H9 (cell line): ENCODE results near the gene TCEAL9. TPM values are rescaled to one million over a fixed set of nuclear protein-coding genes. Genes with fewer than 3 reads are reported as not detected.

Source experiments
- DNase-seq: peaks from one replicate; pipeline ENCODE4 v3.0.0-alpha.2; 2017
- H2AFZ ChIP-seq: one replicate; pipeline ENCODE4 v1.6.1; 2013; ENCODE audit warnings: mild to moderate bottlenecking, low read length, control low read depth, moderate library complexity
- H2AK5ac ChIP-seq: 2 replicates; pipeline ENCODE4 v1.6.1; 2013; ENCODE audit warnings: low read length, control low read depth, mixed read lengths; ENCODE audit not compliant: insufficient read length
- H2BK120ac ChIP-seq: one replicate; pipeline ENCODE4 v1.6.1; 2013; ENCODE audit warnings: low read depth, mild to moderate bottlenecking, low read length, control low read depth, inconsistent platforms; ENCODE audit not compliant: poor library complexity, severe bottlenecking
- H2BK12ac ChIP-seq: 2 replicates; pipeline ENCODE4 v1.6.1; 2013; ENCODE audit warnings: low read length, control low read depth, mixed read lengths, low read depth; ENCODE audit not compliant: insufficient read length
- H2BK15ac ChIP-seq: 2 replicates; pipeline ENCODE4 v1.6.1; 2013; ENCODE audit warnings: low read depth, low read length, control low read depth
- H2BK20ac ChIP-seq: one replicate; pipeline ENCODE4 v1.6.1; 2013; ENCODE audit warnings: low read depth, mild to moderate bottlenecking, low read length, control low read depth, inconsistent platforms; ENCODE audit not compliant: poor library complexity, severe bottlenecking
- H2BK5ac ChIP-seq: 2 replicates; pipeline ENCODE4 v1.6.1; 2013; ENCODE audit warnings: low read length, control low read depth, mixed read lengths; ENCODE audit not compliant: insufficient read length
- H3K14ac ChIP-seq: 2 replicates; pipeline ENCODE4 v1.6.1; 2013; ENCODE audit warnings: low read length, control low read depth; ENCODE audit not compliant: insufficient read depth
- H3K18ac ChIP-seq: 2 replicates; pipeline ENCODE4 v1.6.1; 2013; ENCODE audit warnings: low read depth, mild to moderate bottlenecking, mixed read lengths, low read length, control low read depth; ENCODE audit not compliant: insufficient read length
- H3K23ac ChIP-seq: 2 replicates; pipeline ENCODE4 v1.6.1; 2013; ENCODE audit warnings: low read length, control low read depth, mixed read lengths, low read depth; ENCODE audit not compliant: insufficient read length
- H3K23me2 ChIP-seq: 2 replicates; pipeline ENCODE4 v1.6.1; 2013; ENCODE audit warnings: low read depth, mild to moderate bottlenecking, mixed read lengths, low read length, control low read depth; ENCODE audit not compliant: insufficient read length, poor library complexity, severe bottlenecking
- H3K27ac ChIP-seq: 2 replicates; pipeline ENCODE4 v1.5.1; 2013; ENCODE audit warnings: low read length, control low read depth, mixed read lengths, low read depth; ENCODE audit not compliant: insufficient read length
- H3K27me3 ChIP-seq: 2 replicates; pipeline ENCODE4 v1.6.1; 2013; ENCODE audit warnings: low read length, control low read depth, inconsistent platforms; ENCODE audit not compliant: insufficient read depth
- H3K4ac ChIP-seq: 2 replicates; pipeline ENCODE4 v1.6.1; 2013; ENCODE audit warnings: low read depth, mild to moderate bottlenecking, control low read depth, inconsistent platforms, low read length, moderate library complexity
- H3K4me1 ChIP-seq: 2 replicates; pipeline ENCODE4 v1.6.1; 2013; ENCODE audit warnings: low read length, control low read depth, inconsistent platforms; ENCODE audit not compliant: insufficient read depth
- H3K4me2 ChIP-seq: 2 replicates; pipeline ENCODE4 v1.6.1; 2013; ENCODE audit warnings: low read length, control low read depth, mixed read lengths; ENCODE audit not compliant: insufficient read length, insufficient read depth
- H3K56ac ChIP-seq: 2 replicates; pipeline ENCODE4 v1.6.1; 2013; ENCODE audit warnings: low read depth, mild to moderate bottlenecking, mixed read lengths, low read length, control low read depth; ENCODE audit not compliant: insufficient read length
- H3K79me1 ChIP-seq: 2 replicates; pipeline ENCODE4 v1.6.1; 2013; ENCODE audit warnings: low read depth, mild to moderate bottlenecking, moderate library complexity, low read length, control low read depth, inconsistent platforms; ENCODE audit not compliant: insufficient read depth, poor library complexity, severe bottlenecking
- H3K79me2 ChIP-seq: 2 replicates; pipeline ENCODE4 v1.6.1; 2013; ENCODE audit warnings: low read length, control low read depth, inconsistent platforms; ENCODE audit not compliant: insufficient read depth
- H3K9ac ChIP-seq: 2 replicates; pipeline ENCODE4 v1.6.1; 2013; ENCODE audit warnings: low read length, control low read depth, mixed read lengths; ENCODE audit not compliant: insufficient read length; ENCODE audit errors: extremely low read depth
- H3K9me3 ChIP-seq: one replicate; pipeline ENCODE4 v1.6.1; 2013; ENCODE audit warnings: low read depth, low read length, inconsistent platforms; ENCODE audit not compliant: control insufficient read depth
- H3T11ph ChIP-seq: one replicate; pipeline ENCODE4 v1.6.1; 2013; ENCODE audit warnings: mild to moderate bottlenecking, low read length, control low read depth, inconsistent platforms
- H4K20me1 ChIP-seq: one replicate; pipeline ENCODE4 v1.6.1; 2013; ENCODE audit not compliant: control insufficient read depth, insufficient read length, insufficient read depth
- H4K5ac ChIP-seq: 2 replicates; pipeline ENCODE4 v1.6.1; 2013; ENCODE audit warnings: low read depth, mild to moderate bottlenecking, mixed read lengths, low read length, control low read depth; ENCODE audit not compliant: insufficient read length
- H4K8ac ChIP-seq: replicated peaks from 2 replicates; pipeline ENCODE4 v1.6.1; 2013; ENCODE audit warnings: low read length, control low read depth, mixed read lengths, low read depth; ENCODE audit not compliant: insufficient read length
- H4K91ac ChIP-seq: 2 replicates; pipeline ENCODE4 v1.6.1; 2013; ENCODE audit warnings: low read depth, mild to moderate bottlenecking, moderate library complexity, mixed read lengths, low read length, control low read depth; ENCODE audit not compliant: insufficient read length
- H3K27ac Mint-ChIP-seq, 3 experiments: 2 replicates in 2 of 3; 3 replicates in 1 of 3; pipeline ENCODE4 v1.8.0; 2020 to 2021; ENCODE audit warnings: mixed read lengths in 3 of 3, mild to moderate bottlenecking in 1 of 3, moderate library complexity in 1 of 3
- H3K27me3 Mint-ChIP-seq: 2 replicates; pipeline ENCODE4 v1.8.0; 2021; ENCODE audit warnings: low read depth, mild to moderate bottlenecking, moderate library complexity, mixed read lengths
- H3K36me3 Mint-ChIP-seq, 3 experiments: 2 replicates in 2 of 3; 3 replicates in 1 of 3; pipeline ENCODE4 v1.8.0; 2020 to 2021; ENCODE audit warnings: low read depth in 3 of 3, mixed read lengths in 3 of 3; ENCODE audit not compliant: insufficient read depth in 1 of 3
- H3K4me1 Mint-ChIP-seq, 2 experiments: 2 replicates each; pipeline ENCODE4 v1.8.0; 2020; ENCODE audit warnings: mixed read lengths in 2 of 2
- H3K4me3 Mint-ChIP-seq, 2 experiments: 2 replicates in 1 of 2; 3 replicates in 1 of 2; pipeline ENCODE4 v1.8.0; 2020 to 2021; ENCODE audit warnings: mild to moderate bottlenecking in 2 of 2, mixed read lengths in 2 of 2, moderate library complexity in 1 of 2
- H3K9me3 Mint-ChIP-seq, 2 experiments: 2 replicates in 1 of 2; 3 replicates in 1 of 2; pipeline ENCODE4 v1.8.0; 2020; ENCODE audit warnings: mild to moderate bottlenecking in 2 of 2, mixed read lengths in 2 of 2, moderate library complexity in 1 of 2
- WGBS: extraction: QIAGEN DNeasy Blood & Tissue Kit; methylation state at CpG from one replicate; pipeline ENCODE4 v1.1.7; 2013; ENCODE audit warnings: missing lambda C conversion rate, low lambda C conversion rate, mixed read lengths; ENCODE audit not compliant: insufficient read length; ENCODE audit errors: extremely low coverage; 5-methylcytosine and 5-hydroxymethylcytosine counted together
- total RNA-seq: library from RNA; stranded (reverse); gene quantifications from 2 replicates; pipeline ENCODE4 v1.2.1, GENCODE V29; 2021
- TF ChIP-seq, protein P1 (sequence below): fragments of 200-600 bp; sonication (generic); conservative IDR thresholded peaks from 3 replicates; pipeline ENCODE4 v1.8.0; 2021; ENCODE audit warnings: antibody characterized with exemption, mild to moderate bottlenecking

The TCEAL9 gene
- total RNA-seq, 1 experiment from 2014 or later: 30.5 TPM

DNA sequence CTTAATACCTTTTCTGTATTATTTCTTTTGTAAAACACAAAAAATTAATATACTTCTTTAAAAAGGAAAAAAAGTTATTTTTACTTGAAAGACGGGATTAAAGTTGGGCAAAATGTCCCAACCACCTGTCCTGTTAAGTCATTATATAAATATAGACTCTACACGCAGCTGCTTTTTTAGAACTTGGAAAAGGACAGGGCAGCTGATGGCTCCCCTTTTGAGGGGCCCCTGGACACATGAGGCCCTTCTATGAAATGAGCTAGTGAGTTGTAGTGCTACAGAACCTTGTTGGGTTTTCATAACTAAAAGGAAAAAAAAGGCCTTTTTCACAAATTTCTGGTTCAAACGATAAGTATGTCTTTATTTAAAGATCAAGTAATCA is 44.9 kb upstream of the TCEAL9 start:
- H3K56ac ChIP-seq: no peak overlapping the region
- no peak overlapping the region for H3K4ac ChIP-seq
- peak overlapping the region; percentile 59 for H3K4me2 ChIP-seq
- no peak overlapping the region for H3K9ac ChIP-seq
- Mint-ChIP-seq H3K4me3 (peak overlapping the region in 1 of 2 experiments; percentile 85; a peak in 3 of 5 replicates), H3K36me3 (peaks cover 5 to 12% (median 10%) of the 10 kb centered on the region in 3 experiments; a peak in 6 of 7 replicates), H3K27ac (0 out of 7 replicates have a peak overlapping the region, but pooled peaks of 1 of the 3 experiments have one; percentile 74), H3K9me3 (peaks cover 0 to 38% of the 10 kb centered on the region in 2 experiments; a peak in 3 of 5 replicates), H3K4me1 (peaks cover 2 to 5% of the 10 kb centered on the region in 2 experiments; a peak in 2 of 4 replicates), H3K27me3 (no peaks in the 10 kb centered on the region)
- H3K79me1 ChIP-seq: no peaks in the 10 kb centered on the region
- no peak overlapping the region for H4K5ac ChIP-seq
- H2BK15ac ChIP-seq: no peak overlapping the region
- H3K79me2 ChIP-seq: no peaks in the 10 kb centered on the region
- no peak overlapping the region for H3K23ac ChIP-seq
- no peak overlapping the region for H4K8ac ChIP-seq
- peaks cover 3% of the 10 kb centered on the region for H4K20me1 ChIP-seq
- H3K14ac ChIP-seq: no peak overlapping the region
- WGBS: no CpG with 5 or more reads among the region's 3 CpGs
- no peak overlapping the region for H3T11ph ChIP-seq
- H3K4me1 ChIP-seq: no peaks in the 10 kb centered on the region
- no peak overlapping the region for H3K18ac ChIP-seq
- no peak overlapping the region for H2AK5ac ChIP-seq
- H2AFZ ChIP-seq: no peak overlapping the region
- H2BK20ac ChIP-seq: no peak overlapping the region
- H2BK12ac ChIP-seq: no peak overlapping the region
- H2BK120ac ChIP-seq: no peak overlapping the region
- H3K27me3 ChIP-seq: no peaks in the 10 kb centered on the region
- no peak overlapping the region for H4K91ac ChIP-seq
- H3K27ac ChIP-seq: no peak overlapping the region
- H3K23me2 ChIP-seq: no peaks in the 10 kb centered on the region
- H3K9me3 ChIP-seq: no peaks in the 10 kb centered on the region
- no peak for DNase-seq
- TF ChIP-seq, protein P1, sequence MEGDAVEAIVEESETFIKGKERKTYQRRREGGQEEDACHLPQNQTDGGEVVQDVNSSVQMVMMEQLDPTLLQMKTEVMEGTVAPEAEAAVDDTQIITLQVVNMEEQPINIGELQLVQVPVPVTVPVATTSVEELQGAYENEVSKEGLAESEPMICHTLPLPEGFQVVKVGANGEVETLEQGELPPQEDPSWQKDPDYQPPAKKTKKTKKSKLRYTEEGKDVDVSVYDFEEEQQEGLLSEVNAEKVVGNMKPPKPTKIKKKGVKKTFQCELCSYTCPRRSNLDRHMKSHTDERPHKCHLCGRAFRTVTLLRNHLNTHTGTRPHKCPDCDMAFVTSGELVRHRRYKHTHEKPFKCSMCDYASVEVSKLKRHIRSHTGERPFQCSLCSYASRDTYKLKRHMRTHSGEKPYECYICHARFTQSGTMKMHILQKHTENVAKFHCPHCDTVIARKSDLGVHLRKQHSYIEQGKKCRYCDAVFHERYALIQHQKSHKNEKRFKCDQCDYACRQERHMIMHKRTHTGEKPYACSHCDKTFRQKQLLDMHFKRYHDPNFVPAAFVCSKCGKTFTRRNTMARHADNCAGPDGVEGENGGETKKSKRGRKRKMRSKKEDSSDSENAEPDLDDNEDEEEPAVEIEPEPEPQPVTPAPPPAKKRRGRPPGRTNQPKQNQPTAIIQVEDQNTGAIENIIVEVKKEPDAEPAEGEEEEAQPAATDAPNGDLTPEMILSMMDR: no peak
- H2BK5ac ChIP-seq: no peak overlapping the region
